ENCODE measurements around the gene LRTM1. TPM values are rescaled to one million over a fixed set of nuclear protein-coding genes. Genes with fewer than 3 reads are reported as not detected.

The LRTM1 gene
- total RNA-seq, 1 donor: not detected

GRCh38 chr3:54915181-54915580, 12.7 kb downstream of the LRTM1 start:
- TF ChIP-seq CTCF (IDR thresholded peaks at IDR 0.05; ENCODE audit: insufficient read depth, low read length): no peak

GRCh38 chr3:54914180-54914579, 13.7 kb downstream of the LRTM1 start:
- TF ChIP-seq CTCF (IDR thresholded peaks at IDR 0.05; ENCODE audit: insufficient read depth, low read length): no peak
- DNase-seq (ENCODE audit: low read depth): no peak

More at GRCh38 chr3:54915181-54915580, 12.7 kb downstream of the LRTM1 start:
- DNase-seq (ENCODE audit: low read depth): no peak
- no peak overlapping the region for H3K4me3 ChIP-seq (ENCODE audit: low read depth, low read length)

GRCh38 chr3:54909191-54909590, 18.7 kb downstream of the LRTM1 start:
- no peak for DNase-seq (ENCODE audit: low read depth)
- no peak overlapping the region for H3K4me3 ChIP-seq (ENCODE audit: low read depth, low read length)
- TF ChIP-seq CTCF (IDR thresholded peaks at IDR 0.05; ENCODE audit: insufficient read depth, low read length): no peak

More at GRCh38 chr3:54914180-54914579, 13.7 kb downstream of the LRTM1 start:
- no peak overlapping the region for H3K4me3 ChIP-seq (ENCODE audit: low read depth, low read length)

GRCh38 chr3:54906763-54907162, 21.1 kb downstream of the LRTM1 start:
- TF ChIP-seq CTCF (IDR thresholded peaks at IDR 0.05; ENCODE audit: insufficient read depth, low read length): no peak

GRCh38 chr3:54905920-54906319, 21.9 kb downstream of the LRTM1 start:
- DNase-seq (ENCODE audit: low read depth): no peak
- TF ChIP-seq CTCF (IDR thresholded peaks at IDR 0.05; ENCODE audit: insufficient read depth, low read length): no peak

More at GRCh38 chr3:54906763-54907162, 21.1 kb downstream of the LRTM1 start:
- no peak for DNase-seq (ENCODE audit: low read depth)
- H3K4me3 ChIP-seq (ENCODE audit: low read depth, low read length): no peak overlapping the region

GRCh38 chr3:54905261-54905888, 22.5 kb downstream of the LRTM1 start:
- no peak for TF ChIP-seq CTCF (IDR thresholded peaks at IDR 0.05; ENCODE audit: insufficient read depth, low read length)
- peak; percentile 32 for DNase-seq (ENCODE audit: low read depth)
- no peak overlapping the region for H3K4me3 ChIP-seq (ENCODE audit: low read depth, low read length)

More at GRCh38 chr3:54905920-54906319, 21.9 kb downstream of the LRTM1 start:
- no peak overlapping the region for H3K4me3 ChIP-seq (ENCODE audit: low read depth, low read length)
